Measurements from ENCODE around the gene SCFD2.

Gene SCFD2

DNA sequence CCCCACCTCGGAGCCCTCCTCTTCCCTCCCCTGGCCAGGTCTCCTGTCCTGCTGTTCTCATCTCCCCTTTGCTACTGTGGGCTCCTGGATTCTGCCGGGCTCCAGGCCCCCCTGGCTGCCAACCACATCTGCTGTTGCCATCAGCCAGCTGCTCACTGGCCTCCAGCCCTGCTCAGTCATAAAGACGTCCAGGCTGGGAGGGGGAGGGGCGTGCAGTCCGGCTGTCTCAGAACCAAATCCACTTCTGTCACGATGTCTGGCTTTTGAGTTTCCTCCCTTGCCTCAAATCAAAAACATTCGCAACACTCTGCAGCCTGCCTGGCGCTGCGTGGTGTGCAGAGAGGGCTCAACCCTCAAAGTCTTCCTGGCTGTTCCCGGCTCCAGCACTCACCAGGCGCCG is 496.7 kb downstream of the SCFD2 start:
- DNase-seq, result no peak

DNA sequence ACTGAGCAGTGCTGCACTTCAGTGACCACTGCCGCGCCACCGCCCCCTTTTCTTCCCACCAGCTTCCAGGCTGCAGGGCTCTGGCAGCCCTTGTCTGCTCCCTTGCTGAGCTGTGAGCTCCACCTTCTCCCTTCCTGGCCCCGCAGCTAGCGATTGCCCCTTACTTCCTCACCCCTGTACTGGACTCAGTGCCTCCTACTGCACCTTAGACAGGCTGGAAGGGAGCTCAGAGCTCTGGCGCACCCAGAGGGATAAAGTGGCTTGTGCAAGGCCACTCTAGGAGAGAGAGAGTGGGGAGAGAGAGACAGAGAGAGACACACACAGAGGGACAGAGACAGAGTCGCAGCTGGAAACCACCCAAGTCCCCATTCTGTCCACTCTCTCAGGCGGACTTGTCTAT is 497.7 kb downstream of the SCFD2 start:
- DNase-seq, result no peak

DNA sequence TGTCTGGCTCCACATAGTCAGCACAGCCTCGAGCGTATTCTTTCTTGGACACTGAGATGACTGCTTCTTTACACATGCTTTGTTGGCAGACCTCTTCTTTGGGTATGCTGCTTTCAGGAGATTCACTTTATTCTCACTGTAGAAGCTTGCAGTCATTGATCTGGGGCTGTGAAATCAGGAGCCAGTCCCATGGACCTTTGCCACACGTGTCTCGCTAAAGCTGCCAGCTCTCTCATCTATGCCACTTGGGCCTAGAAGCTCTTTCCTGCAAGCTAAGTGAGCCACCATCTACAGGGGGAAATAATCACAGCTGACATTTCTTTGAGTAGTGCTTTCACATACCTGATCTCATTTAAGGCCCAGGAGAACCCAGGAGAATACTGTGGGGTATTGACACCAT is 498.7 kb downstream of the SCFD2 start:
- no peak for DNase-seq

DNA sequence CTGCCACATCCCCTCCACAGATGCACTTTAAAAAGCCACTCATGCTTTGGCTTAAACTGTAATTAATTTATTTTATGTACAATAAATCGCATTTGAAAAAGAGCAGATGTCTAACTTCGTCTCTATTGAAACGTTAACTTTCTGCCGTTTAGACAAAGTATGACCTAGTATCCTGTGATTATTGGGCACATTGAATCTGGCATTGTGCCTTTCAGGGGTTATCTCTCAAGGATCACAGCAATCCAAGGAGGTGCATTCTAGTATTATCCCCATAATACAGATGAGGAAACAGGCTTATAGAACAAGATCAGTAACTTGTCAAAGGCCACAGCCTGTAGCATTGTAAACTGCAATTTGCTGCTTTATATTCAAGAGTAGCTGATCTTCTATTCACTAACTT is 499.1 kb downstream of the SCFD2 start:
- DNase-seq, result no peak

DNA sequence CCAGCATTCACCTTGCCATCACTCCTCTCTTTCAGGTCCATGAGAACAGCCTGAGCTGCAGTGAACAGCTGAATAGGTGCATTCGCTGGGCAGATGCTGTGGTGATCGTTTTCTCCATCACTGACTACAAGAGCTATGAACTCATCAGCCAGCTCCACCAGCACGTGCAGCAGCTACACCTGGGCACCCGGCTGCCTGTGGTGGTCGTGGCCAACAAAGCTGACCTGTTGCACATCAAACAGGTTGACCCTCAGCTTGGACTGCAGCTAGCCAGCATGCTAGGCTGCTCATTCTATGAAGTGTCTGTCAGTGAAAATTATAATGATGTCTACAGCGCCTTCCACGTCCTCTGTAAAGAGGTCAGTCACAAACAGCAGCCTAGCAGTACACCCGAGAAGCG is 500.6 kb downstream of the SCFD2 start:
- no peak for DNase-seq

DNA sequence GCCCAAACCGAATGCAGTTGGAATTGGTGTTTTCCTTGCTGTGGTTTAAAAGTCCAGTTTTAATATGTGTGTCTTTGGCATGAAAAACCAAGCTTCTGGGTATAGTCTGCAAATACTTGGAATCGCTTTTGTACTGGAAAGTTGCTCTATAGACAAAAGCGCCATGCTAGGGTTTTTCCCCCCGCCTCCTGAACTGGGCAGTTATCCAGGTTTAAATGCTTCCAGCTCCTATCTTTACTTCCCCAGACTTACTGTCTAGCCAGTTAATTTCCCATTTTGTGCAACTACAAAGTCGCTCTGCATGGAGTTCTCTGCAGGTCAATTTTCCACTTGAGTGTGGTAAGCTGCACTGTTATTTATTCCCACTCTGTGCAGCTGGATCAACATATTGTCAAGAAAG is 501.1 kb downstream of the SCFD2 start:
- DNase-seq, result no peak

DNA sequence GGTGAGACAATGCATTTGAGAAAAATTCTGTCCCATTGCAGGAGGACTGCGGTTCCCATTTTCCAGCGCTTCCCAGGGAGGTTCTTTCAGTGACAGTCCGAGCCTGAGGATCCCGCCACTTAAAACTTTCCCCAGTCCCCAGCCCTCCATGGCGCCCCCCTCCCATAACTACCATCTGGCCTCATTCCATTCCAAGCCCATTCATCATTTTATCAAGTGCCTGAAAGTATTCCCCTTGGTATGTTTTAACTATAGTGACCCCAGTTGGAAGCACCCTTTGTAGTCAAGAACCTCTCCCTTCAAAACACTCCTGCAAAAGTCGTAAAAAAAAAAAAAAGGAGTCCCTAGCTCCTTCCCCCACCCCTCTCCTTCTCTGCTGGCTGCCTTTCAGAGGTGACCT is 502.5 kb downstream of the SCFD2 start:
- DNase-seq, result no peak

DNA sequence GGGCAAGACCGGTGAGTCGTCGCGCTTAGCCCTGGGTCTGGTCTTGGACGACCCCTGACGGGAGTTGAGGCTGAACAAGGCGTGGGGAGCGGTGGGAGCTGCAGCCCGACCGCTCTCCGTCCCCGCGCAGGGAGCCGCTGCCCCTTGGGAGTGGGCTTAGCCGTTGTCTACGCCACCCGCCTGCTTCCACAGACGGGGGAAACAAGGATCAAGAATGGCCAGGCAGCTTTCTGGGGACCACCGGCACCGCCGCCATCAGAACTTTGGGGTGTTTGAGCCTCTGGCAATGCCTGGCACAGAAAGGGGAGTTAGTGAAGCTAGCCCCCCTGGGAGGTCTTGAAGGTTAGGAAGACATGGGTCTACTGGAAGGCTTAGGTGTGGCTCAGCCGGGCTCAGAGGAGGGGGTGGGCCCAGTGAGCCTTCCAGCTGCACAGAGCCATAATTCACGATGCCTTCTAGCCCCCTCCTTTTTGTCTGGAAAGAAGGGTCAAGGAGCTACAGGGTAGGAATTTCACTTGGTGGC is 503.2 kb downstream of the SCFD2 start:
- no peak for DNase-seq

DNA sequence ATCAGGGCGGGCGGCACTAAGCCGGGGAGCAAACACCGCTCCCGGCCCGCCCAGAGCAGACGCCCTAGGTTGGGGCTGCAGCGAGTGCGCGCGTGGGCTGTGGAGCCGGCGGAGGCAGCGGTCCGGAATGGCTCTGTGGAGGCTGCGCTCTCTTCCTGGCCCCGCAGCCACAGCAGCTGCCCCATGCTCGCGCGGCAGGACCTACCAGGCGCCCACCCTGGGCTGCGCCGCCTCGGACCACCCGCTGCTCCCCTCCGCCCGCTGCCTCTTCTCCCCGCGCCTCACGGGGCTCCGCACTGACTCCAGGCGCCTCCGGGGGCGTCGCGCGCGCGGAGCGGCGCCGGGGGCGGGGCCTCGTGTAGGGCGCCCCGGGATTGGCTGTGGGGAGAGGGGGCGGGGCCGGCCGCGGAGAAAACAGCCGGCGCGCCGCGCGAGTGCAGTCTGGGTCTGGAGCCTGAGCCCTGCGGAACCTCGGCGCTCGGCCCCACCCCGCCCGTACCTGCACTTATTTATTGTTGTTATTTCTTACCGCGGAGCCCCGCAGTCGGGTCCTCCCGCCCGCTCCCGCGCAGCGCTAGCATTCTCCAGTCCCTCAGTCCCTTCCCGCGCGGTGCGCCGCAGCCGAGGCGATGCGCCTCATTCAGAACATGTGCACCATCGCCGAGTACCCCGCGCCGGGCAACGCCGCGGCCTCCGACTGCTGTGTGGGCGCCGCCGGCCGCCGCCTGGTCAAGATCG is 503.8 kb downstream of the SCFD2 start, which contains the start of gene RASL11B:
RASL11B (plus strand) TSS at position 439 of the 738 bp plus-strand sequence; CDS start at position 630, 191 bp downstream.
- peak; percentile 47 to 63 (median 58) for DNase-seq

DNA sequence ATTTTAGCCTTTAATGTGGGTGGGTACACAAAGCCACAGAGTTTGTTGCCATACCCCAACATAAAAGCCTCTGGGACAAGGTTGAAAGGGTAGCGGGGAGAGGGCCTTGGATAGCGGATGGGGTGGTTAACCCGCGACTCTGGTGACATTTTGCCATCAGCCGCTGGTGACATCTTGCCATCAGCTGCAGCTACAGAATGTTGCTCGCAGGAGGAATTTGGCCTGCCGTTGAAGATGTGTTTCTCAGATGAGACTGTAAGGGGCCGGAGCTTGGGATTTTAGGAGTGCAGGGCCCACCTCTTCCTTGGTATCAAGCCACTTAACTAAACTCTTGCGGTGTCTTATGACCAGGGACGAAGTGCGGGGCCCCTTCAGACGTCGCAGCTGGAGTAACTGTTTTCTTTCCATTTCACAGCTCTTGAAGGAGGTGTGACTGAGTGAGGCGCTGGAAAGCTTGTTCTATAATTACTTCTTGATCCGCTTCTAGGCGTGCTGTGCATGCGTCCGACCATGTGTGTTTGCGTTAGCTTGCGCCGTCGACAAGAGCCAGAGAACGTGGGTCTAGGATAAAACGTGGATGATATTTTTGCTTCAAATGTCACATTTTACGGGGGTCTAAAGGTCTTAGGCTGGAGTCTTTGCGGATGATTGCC is 504.6 kb downstream of the SCFD2 start:
- no peak for DNase-seq

DNA sequence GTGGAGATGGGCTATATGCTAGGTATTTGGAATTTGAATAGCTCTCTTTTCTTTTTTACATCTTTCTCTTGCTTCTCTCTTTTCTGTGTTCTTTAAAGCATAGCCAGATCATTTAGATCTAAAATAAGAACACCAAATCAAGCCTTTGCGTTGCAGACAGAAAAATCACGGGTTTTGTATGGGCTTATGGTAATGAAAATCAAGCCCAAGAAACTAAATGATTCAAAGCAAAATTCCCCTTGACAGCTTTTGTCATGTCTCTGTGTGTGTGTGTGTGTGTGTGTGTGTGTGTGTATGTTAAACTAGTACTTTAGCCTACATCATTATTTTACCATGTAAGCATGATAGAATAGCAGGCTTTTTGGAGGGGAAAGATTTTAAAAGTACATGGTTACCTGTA is 505.5 kb downstream of the SCFD2 start:
- DNase-seq, result no peak

DNA sequence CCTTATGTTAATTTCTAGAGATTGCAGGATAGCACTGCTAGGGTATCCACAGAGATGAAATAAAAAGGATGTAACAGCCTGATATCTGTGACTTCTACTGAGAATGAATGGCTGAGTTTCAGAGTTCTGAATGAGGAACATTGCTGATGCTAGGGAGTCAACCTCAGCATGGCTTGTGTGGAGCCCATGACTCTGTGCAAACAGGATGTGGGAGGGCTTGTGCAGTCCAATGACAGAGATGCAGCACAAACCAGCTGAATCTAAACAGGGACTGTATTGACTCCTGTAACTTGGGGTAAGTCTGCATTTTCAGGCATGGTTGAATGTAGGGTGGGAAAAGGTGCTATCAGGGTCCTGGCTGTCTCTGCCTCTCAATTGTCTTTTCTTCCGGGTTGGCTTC is 509.1 kb downstream of the SCFD2 start:
- DNase-seq, result no peak

DNA sequence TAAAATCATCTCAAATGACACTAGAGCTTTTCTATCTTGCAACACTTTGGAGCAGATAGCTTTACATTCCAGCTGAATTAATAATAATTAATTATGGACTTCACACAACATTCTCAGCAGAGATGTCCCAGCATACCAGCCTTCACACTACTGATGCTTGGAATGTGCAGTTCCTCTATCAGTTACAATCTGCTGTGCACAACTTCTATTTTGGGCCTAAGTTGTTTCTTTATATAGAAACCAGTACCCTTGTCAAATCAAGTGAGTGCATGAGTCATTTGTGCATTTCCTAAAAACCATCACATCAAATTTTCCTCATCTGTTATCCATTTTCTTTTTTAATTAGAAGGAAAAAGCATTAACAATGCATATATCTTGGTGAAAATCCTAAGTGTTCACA is 512.5 kb downstream of the SCFD2 start:
- no peak for DNase-seq

DNA sequence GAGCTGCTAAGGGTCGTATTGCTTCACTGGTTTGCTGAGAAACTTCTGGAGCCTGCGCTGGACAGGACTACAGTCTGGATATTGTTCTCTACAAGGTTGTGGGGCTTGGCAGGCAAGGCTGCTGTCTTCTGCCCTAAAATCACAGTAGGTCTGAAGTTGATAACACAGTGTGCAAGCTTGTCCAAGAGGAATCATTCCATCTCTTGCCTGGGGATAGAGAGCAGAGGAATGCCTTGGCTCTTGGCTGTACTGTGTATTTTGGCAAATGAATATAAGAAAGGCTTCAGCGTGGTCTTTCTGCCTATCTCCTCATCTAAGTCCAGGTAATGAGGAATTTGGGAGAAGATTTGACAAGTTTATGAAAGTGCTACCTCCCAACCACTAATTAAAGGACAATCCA is 513.1 kb downstream of the SCFD2 start:
- DNase-seq, result no peak

DNA sequence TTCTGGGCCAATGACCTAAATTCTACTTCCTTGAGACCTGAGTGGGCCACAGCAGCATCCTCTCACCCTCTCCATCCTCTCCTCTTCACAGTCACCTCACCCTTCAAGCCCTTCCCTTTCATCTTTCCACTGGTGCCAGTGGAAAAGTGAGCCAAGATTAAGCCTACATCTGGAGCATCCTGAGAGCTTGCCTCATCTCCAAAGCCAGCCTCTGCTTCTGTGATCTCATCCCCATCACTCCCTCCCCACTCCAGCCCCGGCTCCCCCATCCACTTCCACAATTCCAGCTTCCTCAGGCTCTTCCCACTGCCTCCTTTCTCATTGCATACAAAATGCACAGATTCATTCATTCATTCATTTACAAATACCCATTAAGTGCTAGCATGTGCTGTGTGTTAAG is 513.8 kb downstream of the SCFD2 start:
- DNase-seq, result no peak

DNA sequence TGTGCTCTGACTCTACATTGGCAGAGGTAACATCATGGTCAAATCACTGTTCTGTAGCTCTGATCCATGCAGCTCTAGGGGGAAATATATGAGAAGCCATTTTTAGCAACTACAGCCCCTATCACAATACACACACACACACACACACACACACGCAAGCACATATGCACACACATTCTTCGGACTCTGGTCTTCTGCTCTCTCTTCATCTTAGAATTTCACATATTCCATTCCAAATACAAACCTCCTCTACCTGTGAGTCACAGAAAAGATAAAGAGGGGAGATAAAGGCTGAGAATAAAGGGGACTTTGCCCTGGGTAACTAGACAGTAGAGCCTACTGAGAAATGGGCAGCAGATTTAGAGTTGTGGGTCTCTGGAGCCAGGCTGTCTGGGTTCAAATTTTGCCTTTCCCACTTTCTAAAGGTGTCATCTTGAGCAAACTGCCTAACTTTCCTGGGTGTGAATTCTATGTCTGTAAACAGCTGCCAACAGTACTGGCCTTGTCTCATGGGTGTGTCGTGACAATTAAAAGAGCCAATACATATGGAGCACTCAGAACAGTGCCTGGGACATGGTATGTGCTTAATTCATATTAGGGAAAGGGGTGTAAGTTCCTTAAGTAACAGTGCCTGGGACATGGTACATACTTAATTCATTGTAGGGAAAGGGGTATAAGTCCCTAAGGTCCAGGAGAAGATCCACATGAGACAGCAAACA is 515.3 kb downstream of the SCFD2 start:
- DNase-seq, result no peak

DNA sequence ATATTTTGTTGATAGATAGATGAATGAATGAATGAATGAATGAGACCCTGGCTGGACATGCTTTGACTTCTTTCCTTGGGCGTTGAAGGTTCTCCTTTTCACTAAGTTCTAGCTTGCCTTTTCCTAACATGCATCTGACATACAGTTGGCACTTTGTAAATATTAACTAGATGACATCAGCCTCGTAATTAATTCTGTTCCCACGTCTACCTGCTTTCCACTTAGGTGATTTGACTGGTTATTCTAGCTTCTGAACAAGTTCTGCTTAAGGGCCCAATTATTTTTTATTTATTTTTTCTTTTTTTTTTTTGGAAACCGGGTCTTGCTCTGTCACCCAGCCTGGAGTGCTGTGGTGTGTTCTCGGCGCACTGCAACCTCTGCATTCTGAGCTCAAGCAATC is 517.6 kb downstream of the SCFD2 start:
- DNase-seq, result no peak

DNA sequence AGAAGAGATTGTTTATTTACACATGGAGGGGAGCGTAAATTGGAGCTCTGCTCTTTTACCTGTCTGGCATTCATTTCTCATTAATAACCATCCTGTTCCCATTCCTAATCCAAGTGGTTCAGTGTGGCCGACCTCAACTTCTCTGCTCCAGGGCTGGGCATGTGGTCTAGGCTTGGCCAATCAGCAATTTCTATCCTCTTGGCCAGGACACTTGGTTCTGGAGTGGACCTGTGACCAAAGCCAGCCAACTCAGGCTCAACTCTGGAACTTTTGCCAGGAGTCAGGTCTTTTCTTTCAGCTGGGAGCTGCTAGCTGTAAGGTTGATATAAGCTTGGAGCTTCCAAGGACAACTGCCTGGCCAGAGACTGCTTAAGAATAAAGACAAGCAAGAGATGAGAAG is 519.4 kb downstream of the SCFD2 start:
- no peak for DNase-seq

DNA sequence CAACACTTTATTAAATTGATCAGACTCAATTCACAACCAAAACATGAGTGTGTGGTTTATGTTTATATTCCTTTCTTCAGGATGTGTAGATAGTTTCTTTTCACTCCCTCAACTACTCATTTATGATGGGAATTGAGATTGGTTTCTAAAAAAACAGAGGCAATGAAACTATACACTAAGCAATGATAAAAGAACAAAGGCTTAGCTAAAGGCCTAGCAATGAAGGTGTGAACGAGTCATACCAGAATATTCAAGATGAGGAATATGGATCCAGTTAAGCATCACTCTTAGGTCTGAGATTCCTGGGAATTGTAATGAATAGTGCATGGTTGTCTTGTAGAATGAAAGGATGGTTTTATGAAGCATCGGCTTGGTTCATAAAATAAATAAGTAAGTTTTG is 521.3 kb downstream of the SCFD2 start:
- no peak for DNase-seq

DNA sequence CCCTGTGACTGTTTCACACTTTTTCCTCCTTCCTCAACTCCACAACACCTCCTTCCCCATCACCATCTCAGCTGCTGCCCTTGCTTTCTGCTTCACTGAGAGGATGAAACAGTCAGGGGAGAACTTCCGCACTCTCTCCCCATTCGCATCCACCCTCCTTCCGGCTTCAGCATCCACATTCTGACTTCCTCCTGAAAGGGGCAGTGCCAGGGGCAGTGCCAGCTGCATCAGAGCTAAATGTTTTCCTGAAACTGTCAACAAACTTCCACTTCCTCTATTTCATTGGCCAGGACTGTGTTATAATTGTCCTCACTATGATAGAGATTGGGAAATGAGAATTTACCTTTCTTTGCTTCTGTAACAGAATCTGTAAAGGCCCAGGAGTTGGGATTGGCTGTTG is 521.9 kb downstream of the SCFD2 start:
- no peak for DNase-seq

DNA sequence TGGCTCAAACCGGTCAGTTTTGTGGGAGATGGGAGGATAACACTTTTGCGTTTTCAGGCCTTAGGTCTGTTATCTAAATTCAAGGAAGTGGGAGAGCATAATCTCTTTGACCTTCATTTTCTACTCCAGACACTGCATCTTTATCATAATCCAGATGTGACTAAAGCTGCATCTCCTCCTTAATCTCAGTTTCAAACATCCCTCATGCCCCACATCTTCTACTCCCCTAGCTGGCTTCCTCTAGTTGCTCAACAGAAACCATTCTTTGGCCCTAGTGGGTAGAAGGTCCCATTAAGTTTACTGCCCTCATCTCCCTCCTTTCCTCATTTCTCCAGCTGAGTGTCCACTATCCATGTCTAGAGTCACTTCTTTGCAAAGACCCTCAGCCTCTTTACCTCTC is 522.5 kb downstream of the SCFD2 start:
- DNase-seq, result no peak

DNA sequence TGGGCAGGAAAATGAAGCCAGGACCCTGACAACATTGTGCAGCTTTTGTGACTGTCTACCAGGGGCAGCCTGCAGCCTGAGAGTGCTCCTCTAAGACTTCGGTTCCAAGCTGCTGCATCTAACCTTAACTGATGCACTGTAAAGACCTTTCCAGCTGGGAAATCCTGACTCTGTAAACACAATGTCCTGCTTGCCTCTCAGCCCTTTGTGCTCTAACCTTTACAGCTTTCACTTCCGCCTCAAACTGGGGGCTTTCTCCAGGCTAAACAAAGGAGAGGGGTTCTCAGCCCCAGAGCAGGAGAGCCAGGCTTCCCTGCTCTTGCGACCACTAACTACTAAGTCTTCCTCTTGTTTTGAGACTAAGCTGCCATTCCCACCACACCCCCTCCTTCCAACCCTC is 523.1 kb downstream of the SCFD2 start:
- no peak for DNase-seq

DNA sequence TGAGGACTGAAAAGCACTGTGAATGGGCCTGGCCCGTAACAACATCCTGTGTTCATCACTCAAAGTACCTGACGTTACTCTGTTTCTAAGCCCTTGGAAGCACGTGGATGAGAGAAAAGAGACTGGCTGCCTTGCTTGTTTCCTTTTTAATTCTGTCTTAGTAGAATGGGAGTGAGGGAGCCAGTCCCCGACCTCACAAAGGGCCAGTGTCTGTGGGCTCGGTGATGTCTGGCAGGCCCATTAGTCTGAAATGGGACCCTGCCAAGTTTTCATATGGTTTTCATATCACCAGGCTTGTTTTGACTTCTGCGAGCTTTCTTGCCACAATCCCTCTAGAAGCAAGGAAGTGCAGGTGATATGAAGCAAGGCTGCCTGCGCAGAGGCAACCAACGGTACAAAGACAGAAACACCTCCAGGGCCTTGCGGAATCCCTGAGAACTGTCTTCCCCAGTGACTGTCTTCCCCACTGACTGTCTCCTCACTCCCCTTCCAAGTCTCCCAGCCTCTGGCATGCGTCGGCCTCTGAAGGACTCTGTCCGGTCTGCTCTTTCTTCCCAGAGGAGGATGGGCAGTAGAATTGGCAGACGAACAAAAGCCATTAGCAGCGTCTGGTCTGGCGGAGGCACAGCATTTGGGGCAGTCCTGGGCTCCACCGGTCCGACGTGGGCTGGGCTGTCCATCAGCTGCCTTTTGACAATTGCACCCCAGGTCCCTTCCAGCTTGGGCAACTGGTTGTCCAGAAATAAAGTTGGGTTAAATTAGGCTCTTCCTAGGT is 524.0 kb downstream of the SCFD2 start:
- no peak for DNase-seq

All from activated CD4-positive, CD25-positive, alpha-beta regulatory T cell (primary cell).